Gastrocnemius medialis (tissue), 4 donors: ENCODE measurements around the gene NCMAP.

Source experiments
- CTCF ChIP-seq, 5 experiments: fragments of 450-650 bp in 3 of 5; fragments of 200-600 bp in 2 of 5; sonication (generic) in 2 of 5; IDR thresholded peaks in 4 of 5; conservative IDR thresholded peaks in 1 of 5; 1 replicate in 4 of 5; 2 replicates in 1 of 5; pipeline ENCODE4 v1.5.1; 2016 to 2019; ENCODE audit warnings: antibody characterized with exemption in 5 of 5, mild to moderate bottlenecking in 3 of 5, moderate library complexity in 3 of 5
- POLR2A ChIP-seq, 2 donors: fragments of 450-650 bp; IDR thresholded peaks; one replicate each; pipeline ENCODE4 v1.6.1; 2017; ENCODE audit warnings: antibody characterized with exemption in 2 of 2, mild to moderate bottlenecking in 2 of 2, moderate library complexity in 2 of 2

GRCh38 chr1:24528744-24529143, 27.1 kb upstream of the NCMAP start:
- no peak for TF ChIP-seq CTCF (IDR thresholded peaks at IDR 0.05 in 4 of 5, conservative IDR thresholded peaks at IDR 0.05 in 1 of 5)
- no peak for TF ChIP-seq POLR2A (IDR thresholded peaks at IDR 0.05)
